ENCODE measurements around the gene ROM1.

DNA sequence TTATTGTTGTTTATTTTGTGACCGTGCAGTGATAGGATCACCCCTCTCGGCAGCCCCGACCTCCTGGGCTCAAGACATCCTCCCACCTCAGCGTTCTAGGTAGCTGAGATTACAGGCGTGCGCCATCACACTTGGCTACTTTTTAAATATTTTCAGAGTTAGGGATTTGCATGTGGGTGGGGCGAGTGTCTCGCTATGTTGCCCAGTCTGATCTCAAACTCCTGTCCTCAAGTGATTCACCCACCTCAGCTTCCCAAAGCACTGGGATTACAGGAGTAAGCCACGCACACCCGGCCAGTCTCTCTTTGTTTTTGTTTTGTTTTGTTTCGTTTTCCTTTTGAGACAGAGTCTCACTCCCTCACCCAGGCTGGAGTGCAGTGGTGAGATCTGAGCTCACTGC, 41.2 kb downstream of the ROM1 start:
- TF ChIP-seq GATA2 (IDR thresholded peaks at IDR 0.05; ENCODE audit: low read depth, low read length) (no peak), GATA3 (IDR thresholded peaks at IDR 0.05; ENCODE audit: low read depth, low read length) (no peak)

Measured in SH-SY5Y (cell line).